ENCODE measurements around the gene KRT15.

Gene KRT15

DNA sequence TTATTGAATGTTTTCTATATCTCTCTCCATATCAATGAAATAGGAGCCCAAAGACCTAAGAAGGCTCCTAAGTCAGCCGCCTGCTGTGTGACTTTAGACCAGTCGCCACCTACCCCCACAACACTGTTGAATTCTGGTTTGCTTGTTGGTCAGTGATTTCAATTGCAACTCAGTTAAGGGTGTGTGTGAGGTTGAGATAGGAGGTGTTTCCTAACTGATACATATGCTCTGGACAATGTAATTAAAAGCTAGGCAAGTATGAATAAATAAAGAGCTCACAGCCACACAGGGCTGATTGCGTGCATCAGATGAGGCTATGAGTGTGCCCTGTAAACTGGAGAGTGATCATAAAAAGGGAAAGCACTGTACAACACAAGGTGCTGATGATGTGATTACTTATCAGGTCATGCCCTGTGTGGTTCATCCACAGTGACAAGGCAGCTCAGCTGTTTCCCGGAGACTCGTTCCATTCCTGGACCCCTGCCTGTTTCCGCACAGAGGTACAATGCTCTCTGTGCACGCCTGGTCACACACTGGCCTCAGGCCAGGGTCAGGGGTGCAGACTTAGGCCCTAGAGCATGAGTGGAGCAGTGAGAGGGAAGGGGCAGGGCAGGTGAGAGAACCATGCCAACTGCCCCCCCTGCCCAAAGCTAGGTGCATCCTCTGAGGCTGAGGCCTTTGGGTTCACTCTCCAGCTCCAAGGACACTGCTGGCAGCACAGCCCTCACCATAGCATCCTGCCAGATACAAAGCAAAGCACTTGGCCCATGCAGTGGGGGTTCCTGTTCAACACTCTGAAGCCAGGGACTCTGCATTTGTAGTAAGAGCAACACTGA lies 34.5 kb downstream of the KRT15 start:
- TF ChIP-seq ZFX (IDR thresholded peaks at IDR 0.05): no peak
- TF ChIP-seq, protein P1, sequence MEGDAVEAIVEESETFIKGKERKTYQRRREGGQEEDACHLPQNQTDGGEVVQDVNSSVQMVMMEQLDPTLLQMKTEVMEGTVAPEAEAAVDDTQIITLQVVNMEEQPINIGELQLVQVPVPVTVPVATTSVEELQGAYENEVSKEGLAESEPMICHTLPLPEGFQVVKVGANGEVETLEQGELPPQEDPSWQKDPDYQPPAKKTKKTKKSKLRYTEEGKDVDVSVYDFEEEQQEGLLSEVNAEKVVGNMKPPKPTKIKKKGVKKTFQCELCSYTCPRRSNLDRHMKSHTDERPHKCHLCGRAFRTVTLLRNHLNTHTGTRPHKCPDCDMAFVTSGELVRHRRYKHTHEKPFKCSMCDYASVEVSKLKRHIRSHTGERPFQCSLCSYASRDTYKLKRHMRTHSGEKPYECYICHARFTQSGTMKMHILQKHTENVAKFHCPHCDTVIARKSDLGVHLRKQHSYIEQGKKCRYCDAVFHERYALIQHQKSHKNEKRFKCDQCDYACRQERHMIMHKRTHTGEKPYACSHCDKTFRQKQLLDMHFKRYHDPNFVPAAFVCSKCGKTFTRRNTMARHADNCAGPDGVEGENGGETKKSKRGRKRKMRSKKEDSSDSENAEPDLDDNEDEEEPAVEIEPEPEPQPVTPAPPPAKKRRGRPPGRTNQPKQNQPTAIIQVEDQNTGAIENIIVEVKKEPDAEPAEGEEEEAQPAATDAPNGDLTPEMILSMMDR (conservative IDR thresholded peaks at IDR 0.05): no peak
- no peak overlapping the region for H3K27ac ChIP-seq

DNA sequence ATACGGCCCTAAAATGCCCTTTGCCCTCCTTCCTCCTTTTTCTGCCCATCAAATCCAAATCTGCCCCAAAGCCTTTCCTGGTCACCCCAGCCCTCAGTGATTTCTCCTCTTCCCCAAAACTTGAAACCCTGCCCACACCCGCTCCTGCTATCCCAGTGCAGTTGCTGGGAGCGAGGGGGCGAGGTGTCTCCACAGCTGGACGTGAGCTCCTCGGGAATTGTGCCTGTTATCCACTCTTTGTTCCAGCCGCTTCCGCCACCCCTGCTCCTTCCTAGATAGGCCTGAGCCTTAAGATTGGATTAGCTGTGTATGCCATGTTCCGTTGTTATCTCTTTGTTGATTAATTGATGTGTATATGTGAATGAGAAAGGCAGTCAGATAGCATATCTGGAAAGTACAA lies 35.2 kb downstream of the KRT15 start:
- no peak for TF ChIP-seq ZFX (IDR thresholded peaks at IDR 0.05)
- TF ChIP-seq, protein P1 (conservative IDR thresholded peaks at IDR 0.05): no peak
- no peak overlapping the region for H3K27ac ChIP-seq

DNA sequence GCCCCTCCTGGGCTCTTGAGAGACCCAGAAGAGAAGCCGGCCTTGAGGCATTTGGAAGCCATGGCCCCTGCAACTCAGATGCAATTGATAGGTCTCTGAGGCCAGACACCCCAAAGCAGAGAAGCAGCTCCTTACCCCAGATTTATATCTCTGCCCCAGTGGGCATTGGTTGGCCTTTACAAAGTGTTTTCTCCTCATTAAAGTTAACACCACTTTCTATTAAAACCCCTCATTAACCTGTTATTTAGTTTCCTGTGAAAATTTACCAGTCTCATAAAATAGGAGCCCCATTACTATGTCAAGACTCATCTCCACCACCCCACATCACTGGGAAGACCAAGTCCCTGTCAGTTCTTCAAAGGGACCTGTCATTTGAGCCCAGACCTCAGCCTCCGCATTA lies 37.7 kb downstream of the KRT15 start, which contains the start of gene KRT35:
Gene KRT35, minus strand, starts transcription at position 116 of the 400 bp plus-strand sequence. Its CDS starts 54 bp downstream, at position 62.
- no peak within 1 kb of the TSS for H3K27ac ChIP-seq
- no peak for TF ChIP-seq ZFX (IDR thresholded peaks at IDR 0.05)
- TF ChIP-seq, protein P1 (conservative IDR thresholded peaks at IDR 0.05): no peak

DNA sequence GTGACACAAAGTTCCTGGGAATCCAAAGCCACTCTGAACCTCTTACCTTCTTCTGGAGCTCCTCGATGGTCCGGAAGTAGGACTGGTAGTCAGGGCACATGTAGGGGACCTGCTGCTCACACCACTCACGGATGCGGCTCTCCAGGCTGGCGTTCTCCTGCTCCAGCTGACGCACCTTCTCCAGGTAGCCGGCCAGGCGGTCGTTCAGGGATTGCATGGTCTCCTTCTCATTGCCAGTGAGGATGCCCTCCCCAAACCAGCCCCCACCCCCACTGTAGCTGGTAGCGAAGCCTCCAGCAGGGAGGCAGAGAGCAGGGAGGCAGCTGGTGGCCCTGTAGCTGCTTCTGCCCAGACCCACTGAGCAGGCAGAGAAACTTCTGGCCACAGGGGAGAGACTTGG lies 38.1 kb downstream of the KRT15 start:
- H3K27ac ChIP-seq: no peak overlapping the region
- TF ChIP-seq, protein P1 (conservative IDR thresholded peaks at IDR 0.05): no peak
- TF ChIP-seq ZFX (IDR thresholded peaks at IDR 0.05): no peak

DNA sequence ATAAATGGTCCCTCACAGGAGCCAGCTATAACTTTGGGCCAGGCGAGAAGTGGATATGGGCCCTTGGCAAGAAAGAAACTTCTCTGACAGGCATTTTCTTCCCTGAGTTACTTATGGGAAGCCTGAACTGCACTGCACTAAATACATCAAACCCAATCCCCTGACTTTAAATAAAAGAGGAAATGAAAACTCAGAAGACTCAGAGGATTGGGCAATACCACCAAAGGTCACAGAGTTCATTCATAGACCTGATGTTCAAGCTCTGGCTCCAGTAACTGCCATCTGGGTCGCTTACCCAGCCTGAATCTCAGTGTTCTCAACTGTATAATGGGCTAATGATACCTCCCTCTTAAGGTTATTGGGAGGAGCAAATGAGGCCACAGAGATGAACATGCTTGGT lies 38.6 kb downstream of the KRT15 start:
- TF ChIP-seq, protein P1 (conservative IDR thresholded peaks at IDR 0.05): no peak
- TF ChIP-seq ZFX (IDR thresholded peaks at IDR 0.05): no peak

DNA sequence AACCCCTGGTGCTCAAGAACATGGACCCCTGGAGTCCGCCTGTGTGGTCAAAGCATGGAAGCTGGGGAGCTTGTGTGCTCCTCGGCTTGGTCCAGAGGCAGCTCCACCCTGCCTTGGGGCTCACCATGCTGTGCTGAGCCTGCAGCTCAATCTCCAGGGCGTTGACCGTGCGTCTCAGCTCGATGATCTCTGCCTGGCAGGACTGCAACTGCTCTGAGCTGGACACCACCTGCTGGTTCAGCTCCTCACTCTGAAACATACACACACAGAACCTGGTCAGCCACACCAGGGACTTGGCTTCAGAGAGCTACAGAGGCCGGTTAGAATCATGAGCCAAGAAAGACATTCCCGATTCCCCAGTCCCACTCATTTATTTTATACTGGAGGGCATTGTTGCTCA lies 40.5 kb downstream of the KRT15 start:
- TF ChIP-seq, protein P1 (conservative IDR thresholded peaks at IDR 0.05): no peak
- no peak for TF ChIP-seq ZFX (IDR thresholded peaks at IDR 0.05)
- H3K27ac ChIP-seq: no peak overlapping the region

More for the DNA sequence above, 38.6 kb downstream of the KRT15 start:
- H3K27ac ChIP-seq: no peak overlapping the region
